ENCODE results near the gene KRT10.

- no peak for TF ChIP-seq CTCF (IDR thresholded peaks at IDR 0.05)
- no peak for TF ChIP-seq POLR2A (IDR thresholded peaks at IDR 0.05)
- no peak for TF ChIP-seq POLR2AphosphoS5 (IDR thresholded peaks at IDR 0.05)
These were observed 22.0 kb downstream of the KRT10 start for GRCh38 chr17:40800381-40800780.

All from prostate gland (tissue), 2 donors.